ENCODE results near the gene PES1.

Gene PES1

DNA sequence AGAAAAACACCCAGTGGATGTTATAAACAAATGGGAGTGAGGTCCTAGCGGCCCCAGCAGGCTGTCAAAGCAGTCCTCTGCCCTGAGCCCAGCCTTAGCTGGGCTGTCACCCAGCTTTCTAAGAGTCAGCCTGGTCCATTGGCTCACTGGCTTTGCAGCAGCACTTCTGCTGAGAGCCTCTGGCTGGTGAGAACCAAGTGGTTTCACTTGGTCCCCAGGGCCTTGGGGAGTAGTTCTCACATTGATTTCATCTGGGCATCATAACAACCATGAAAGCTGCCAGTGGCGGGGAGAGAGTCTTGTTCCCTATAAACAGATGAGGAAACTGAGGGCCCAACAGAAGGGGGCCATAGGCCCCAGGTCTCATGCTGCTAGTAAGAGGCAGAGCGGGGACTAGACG is 56.5 kb downstream of the PES1 start:
- Histone ChIP-seq H3K9ac (ENCODE audit: low read length in 2 of 2) (no peak overlapping the region), H3K9me3 (ENCODE audit: control insufficient read depth in 2 of 2, low read length in 2 of 2) (no peaks in the 10 kb centered on the region), H3K27ac (ENCODE audit: low read length) (no peak overlapping the region), H3K4me3 (ENCODE audit: low read length in 2 of 2) (no peak overlapping the region), H3K36me3 (ENCODE audit: control insufficient read depth in 2 of 2, insufficient read depth in 2 of 2, low read length in 2 of 2) (no peaks in the 10 kb centered on the region), H3K27me3 (ENCODE audit: control insufficient read depth in 1 of 2, insufficient read depth in 2 of 2, low read length in 2 of 2) (peaks cover 0 to 6% of the 10 kb centered on the region in 2 donors), H3K4me1 (ENCODE audit: control insufficient read depth, insufficient read depth, low read length) (no peaks in the 10 kb centered on the region)

DNA sequence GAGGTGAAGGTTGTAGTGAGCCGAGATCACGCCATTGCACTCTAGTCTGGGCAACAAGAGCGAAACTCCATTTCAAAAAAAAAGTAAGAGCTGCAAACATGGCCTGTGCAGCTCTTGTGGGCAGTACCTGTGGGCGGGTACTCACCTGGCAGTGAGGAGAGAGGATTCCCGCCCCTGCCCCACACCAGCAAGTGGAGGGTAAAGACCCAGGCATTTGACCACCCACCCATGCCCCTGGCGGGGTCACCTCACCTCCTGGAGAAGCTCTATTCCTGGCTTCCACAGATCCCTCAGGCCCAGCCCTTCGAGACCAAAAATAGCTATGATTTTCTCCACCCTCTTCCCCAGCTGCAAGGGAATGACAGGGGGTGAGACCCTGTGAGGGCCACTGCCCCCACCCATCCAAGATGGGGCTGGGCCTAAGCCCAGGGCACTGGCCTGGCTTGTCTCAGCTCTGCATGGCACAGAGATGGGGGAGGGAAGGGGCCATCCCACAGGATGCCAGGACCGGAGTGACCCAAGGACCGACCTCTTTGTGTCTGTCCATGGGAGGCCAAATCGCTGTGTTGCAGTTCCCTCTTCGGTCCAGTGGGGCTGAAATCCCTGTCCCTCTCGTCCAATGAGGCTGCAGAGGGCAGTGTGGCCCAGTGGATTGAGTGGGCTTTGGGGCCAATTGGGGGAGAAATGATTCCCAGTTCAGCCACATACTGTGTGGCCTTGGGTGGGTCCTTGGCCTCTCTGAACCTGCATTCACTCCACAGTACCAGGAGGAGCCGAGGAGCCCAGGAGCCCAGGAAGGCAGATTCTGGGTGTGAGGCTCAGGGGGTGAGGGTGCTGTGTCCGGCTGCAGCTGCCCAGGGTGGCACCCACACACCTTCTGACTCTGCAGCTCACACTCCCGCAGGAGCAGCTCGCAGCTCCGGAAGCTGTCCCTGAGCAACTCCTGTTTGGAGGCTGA is 59.8 kb downstream of the PES1 start:
- H3K9ac ChIP-seq (ENCODE audit: low read length in 2 of 2): no peak overlapping the region
- no peak overlapping the region for H3K4me3 ChIP-seq (ENCODE audit: low read length in 2 of 2)
- no peaks in the 10 kb centered on the region for H3K4me1 ChIP-seq (ENCODE audit: control insufficient read depth, insufficient read depth, low read length)
- H3K27me3 ChIP-seq (ENCODE audit: control insufficient read depth in 1 of 2, insufficient read depth in 2 of 2, low read length in 2 of 2): peaks cover 0 to 2% of the 10 kb centered on the region in 2 donors
- no peaks in the 10 kb centered on the region for H3K36me3 ChIP-seq (ENCODE audit: control insufficient read depth in 2 of 2, insufficient read depth in 2 of 2, low read length in 2 of 2)
- no peak overlapping the region for H3K27ac ChIP-seq (ENCODE audit: low read length)
- no peaks in the 10 kb centered on the region for H3K9me3 ChIP-seq (ENCODE audit: control insufficient read depth in 2 of 2, low read length in 2 of 2)

DNA sequence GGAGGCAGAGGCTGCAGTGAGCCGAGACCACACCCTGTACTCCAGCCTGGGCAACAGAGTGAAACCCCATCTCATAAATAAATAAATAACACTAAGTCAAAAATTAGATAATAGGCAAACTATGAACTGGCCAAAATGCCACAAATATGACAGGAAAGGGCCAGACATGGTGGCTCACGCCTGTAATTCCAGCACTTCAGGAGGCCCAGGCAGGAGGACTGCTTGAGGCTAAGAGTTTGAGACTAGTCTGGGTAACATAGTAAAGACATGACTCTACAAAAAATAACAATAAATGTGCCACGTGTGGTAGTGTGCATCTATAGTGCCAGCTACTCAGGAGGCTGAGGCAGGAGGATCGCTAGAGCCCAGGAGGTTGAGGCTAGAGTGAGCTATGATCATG is 65.1 kb downstream of the PES1 start:
- H3K9ac ChIP-seq (ENCODE audit: low read length in 2 of 2): no peak overlapping the region
- no peak overlapping the region for H3K4me3 ChIP-seq (ENCODE audit: low read length in 2 of 2)
- H3K4me1 ChIP-seq (ENCODE audit: control insufficient read depth, insufficient read depth, low read length): no peaks in the 10 kb centered on the region
- no peaks in the 10 kb centered on the region for H3K9me3 ChIP-seq (ENCODE audit: control insufficient read depth in 2 of 2, low read length in 2 of 2)
- H3K36me3 ChIP-seq (ENCODE audit: control insufficient read depth in 2 of 2, insufficient read depth in 2 of 2, low read length in 2 of 2): no peaks in the 10 kb centered on the region
- peaks cover 0 to 6% of the 10 kb centered on the region in 2 donors for H3K27me3 ChIP-seq (ENCODE audit: control insufficient read depth in 1 of 2, insufficient read depth in 2 of 2, low read length in 2 of 2)
- H3K27ac ChIP-seq (ENCODE audit: low read length): no peak overlapping the region

Data from stomach smooth muscle (tissue), 2 donors.